Measurements from ENCODE around the gene NBAS.
"Not testable (repeated sequence)": the region's sequence is repeated elsewhere in the genome, so short reads cannot be mapped to it uniquely, and the experiment has no call there.

NBAS gene

GRCh38 chr2:15298770-15299169 is 262.4 kb downstream of the NBAS start:
- DNase-seq: no peak

GRCh38 chr2:15293262-15293937 is 267.7 kb downstream of the NBAS start:
- no peak for DNase-seq

GRCh38 chr2:15287447-15288184 is 273.5 kb downstream of the NBAS start:
- DNase-seq: no peak

GRCh38 chr2:15284614-15285013 is 276.5 kb downstream of the NBAS start:
- DNase-seq: no peak

DNA sequence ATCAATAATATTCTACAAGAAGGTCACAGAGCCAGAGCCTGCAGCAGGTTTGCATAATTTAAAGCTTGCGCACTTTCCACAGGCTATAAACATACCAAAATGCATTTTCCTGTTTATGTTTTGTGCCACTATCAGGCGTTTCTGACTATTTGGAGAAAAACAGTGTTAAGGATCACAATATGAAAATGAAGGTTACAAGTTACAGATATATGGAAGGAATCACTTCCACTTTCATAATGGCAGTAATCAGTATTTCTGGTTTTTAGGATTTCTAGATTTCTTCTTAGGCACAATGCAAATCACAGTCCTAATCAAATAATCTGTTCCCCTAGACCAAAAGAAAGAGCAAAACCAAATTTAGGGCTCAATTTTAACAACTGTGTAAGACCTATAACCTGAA is 279.5 kb downstream of the NBAS start:
- DNase-seq: no peak

DNA sequence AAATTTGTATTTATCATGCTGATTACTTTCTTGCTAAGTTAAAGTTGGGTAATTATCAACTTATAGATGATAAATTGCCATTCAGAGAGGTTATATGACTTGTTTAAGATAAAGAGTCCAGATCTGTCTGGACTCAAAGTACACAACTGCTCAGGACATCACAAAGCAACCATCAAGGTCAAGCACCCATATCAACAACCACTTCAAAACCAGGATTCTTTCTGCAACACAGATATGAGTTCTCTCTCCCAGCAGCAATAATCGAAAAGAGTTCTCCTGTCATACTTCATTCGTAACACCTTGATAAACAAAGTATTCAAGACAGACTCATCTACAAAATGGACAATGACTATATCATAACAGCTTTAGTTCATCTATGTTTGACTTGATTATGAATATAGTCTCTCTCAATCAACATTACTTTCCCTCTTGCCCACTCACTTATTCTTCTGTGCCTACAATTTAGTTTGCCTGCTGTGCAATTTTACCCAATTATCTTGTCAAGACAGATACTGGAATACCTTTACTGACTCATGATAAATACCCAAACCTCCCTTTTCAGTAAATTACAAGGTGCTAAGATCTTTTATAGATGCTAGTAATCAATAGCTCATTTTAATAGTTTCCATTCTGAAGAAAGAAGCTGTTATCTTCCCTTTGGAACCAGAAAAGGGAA is 281.8 kb downstream of the NBAS start:
- no peak for DNase-seq

DNA sequence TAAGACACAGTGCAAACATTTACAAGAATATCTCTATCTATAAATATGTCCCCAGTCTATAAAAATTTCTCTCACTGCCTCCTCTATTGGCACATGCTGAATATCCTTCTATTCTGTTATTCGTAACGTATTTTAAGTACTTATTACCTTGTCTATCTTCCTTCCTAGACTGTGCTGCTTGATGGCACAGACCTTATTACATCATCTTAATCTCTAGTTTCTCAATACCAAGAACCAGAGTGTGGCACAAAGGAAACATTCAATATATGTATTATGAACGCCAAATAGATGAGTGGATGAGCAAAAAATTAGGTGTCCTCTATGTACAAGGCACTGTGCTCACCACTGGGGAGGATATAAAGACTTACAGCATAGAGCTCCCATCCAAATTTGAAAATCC is 282.8 kb downstream of the NBAS start:
- DNase-seq: no peak

DNA sequence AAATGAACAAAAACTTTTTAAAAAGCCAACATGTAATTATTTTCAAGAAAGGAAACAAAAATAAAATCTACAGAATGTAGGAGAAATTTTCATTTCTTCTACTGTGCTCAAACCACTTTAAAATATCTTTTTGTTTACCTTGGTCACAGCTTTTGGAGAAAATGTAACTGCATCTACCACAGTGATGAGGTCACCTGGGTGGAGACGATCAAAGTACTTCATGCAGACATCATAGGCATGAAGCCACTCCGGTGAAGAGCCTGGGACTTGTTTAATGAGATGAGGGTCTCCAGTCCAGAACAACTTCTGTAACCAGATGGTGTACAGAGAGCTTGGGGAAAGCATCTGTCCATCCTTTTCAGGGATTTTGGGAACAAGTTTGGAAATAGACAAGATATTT is 285.8 kb downstream of the NBAS start:
- DNase-seq: no peak

DNA sequence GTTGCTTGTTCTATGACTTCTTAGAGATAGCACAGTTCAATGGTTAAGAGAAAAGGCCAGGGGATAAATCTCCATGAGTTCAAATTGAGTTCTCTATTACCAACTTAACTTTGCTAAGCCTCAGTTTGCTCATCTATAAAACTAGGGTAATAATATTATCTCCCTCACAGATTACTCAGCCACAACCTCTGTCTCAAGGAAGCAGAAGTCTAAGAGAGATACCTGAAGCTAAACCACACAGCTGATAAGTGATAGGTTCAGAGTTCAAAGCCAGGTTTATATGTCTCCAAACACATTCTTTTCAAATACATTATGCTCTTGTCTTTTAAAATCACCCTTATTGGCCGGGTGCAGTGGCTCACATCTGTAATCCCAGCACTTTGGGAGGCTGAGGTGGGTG is 287.7 kb downstream of the NBAS start:
- DNase-seq: no peak

- no peak for DNase-seq
Observed at GRCh38 chr2:15272942-15273341, 288.2 kb downstream of the NBAS start.

DNA sequence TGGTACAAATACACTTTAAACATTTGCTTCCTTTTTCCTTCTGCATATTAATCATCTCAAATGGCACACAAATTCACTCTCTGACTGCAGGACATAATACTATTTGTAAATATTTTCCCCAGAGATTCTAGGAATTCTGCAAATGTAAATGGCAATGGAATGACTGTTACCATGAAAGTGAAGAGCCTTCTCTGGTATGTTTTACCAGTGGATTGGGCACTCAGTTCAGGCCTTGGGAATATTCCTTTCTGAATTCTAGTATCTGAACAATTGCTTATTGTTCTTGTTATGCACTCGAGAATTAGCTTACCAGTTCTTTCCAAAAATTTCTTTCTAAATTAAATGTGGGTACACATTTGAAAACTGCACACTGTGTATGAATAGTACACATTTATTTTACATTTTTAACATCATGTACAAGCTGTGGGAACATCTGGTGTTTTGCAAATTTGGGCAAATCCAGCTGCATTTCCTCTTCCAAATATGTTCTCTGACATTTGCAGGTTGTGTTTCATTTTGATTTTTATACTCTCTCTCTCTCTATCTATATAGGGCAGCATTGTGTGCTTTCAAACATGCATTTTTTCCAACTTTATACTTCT is 289.1 kb downstream of the NBAS start:
- no peak for DNase-seq

DNA sequence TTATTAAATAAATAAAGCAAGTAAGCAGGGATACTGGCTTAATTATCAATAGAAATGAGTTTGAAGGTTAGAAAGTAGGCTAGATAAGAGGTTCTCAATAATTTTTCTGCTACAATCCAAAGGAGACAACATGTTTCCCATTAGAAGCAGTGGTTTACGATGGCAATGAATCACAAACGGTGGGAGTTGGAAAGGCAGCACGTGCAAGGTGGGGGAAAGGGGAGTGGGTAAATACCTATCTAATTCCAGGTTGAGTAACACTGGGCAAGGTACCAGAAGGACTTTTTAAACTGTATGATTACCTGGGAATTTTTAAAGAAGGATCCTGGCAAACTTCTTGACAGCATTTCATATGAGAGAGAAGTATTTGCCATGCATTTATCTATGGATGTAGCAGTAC is 289.9 kb downstream of the NBAS start:
- no peak for DNase-seq

DNA sequence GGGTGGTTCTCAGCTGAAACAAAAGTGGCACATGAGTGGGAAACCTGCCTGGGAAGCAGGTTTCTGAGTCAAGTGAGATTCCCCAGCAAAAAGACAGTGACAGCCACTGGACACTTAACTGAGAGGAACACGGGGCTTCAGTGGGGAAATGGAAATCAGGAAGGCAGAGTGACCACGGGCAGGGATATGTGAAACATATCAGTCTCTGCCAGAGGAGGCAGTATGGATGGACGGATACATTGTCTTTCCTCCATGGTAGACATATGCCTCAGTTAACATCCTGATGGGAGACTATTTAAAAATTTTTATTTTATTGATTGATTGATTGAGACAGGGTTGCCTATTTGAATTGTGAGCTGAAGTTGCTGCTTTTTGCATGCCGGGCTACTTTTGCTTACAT is 292.1 kb downstream of the NBAS start:
- no peak for DNase-seq

DNA sequence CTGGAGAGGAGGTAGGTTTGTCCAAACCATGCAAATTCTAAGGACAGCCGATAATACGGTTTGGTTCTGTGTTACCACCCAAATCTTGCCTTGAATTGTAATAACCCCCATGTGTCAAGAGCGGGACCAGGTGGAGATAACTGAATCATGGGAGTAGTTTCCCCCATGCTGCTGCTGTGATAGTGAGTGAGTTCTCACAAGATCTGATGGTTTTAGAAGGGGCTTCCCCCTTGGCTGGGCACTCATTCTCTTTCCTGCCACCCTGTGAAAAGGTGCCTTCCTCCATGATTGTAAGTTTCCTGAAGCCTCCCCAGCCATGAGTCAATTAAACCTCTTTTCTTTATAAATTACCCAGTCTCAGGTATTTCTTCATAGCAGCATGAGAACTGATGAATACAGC is 295.2 kb downstream of the NBAS start:
- DNase-seq: no peak

- no peak for DNase-seq
Observed at GRCh38 chr2:15263976-15264685, 297.0 kb downstream of the NBAS start.

- no peak for DNase-seq
Observed at GRCh38 chr2:15262792-15263191, 298.3 kb downstream of the NBAS start.

DNA sequence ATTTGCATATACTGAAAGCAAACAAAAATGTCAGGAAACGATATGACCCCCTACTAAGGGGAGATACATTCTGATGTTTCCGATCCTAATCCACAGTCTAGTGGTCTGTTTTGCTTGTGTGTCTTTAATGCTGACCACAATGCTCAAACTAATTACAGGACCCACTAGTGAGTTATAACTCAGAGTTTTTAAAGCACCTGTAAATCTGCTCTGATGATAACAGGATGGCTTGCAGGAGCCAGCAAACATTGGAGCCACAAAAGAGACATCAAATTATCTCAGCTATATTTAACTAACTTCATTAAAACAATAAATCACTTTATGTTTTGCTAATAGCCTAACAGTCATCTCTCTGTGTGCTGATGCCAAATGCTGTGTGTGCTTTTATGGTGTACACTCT is 300.3 kb downstream of the NBAS start:
- no peak for DNase-seq

- DNase-seq: no peak
Observed at GRCh38 chr2:15260196-15260595, 300.9 kb downstream of the NBAS start.

DNA sequence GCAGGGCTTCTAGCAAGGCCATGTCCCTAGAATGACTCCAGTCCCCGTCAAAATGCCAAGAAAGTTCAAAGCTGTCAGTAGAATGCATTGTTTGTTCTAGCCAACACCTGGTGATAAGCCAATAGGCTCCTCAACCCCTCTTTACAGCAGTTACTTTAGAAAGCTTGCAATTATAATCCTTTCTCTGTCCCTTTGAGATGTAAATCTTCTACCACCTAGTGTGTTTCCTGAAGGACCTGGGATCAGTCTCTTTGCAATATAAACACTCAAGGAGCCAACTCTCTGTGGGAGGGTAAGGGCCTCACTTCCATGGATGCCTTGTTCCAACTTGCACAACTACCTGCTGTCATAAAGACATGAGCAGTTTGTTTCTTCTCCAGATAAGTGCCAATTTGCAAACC is 301.8 kb downstream of the NBAS start:
- no peak for DNase-seq

GRCh38 chr2:15258385-15258784 is 302.7 kb downstream of the NBAS start:
- DNase-seq: not testable (repeated sequence)

DNA sequence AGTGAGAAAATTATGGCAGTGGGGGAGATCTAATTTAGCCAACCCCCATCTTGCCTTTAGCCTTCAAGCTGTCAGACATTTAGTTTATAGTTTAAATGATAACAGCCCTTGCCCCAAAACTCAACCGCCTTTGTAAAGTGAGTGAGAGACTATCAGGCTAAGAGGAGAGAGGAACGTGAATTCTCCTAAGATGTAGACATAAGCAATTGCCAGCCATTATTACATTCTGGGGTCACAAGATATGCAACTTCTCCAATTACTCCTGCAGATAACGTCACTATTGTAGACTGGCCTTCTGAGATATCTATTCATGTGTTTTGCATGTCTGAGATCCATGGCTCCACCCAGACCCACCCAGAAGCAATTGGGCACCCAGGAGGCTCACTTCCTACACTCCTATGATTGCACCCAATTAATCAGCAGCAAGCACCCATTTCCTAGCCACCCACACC is 307.3 kb downstream of the NBAS start:
- no peak for DNase-seq

DNA sequence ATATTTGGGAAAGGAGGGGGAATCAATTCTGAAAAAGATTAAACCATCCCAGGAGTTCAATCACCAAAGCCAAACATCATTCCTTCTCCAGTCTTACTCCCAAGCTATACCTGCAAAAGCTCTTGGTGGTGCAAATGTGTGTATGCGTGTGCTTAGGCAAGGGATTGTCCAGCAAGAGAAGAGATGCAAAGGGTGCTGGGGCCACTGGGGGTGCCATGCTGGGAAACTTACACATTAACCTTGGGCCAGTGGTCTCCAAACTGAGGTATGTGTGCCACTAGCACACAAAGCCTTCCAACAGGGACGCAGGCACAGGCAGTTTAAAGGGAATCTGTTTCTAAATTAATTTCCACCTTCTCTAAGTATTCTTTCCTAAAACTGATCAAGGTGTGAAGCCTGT is 307.9 kb downstream of the NBAS start:
- no peak for DNase-seq

- no peak for DNase-seq
Observed at GRCh38 chr2:15251753-15252152, 309.4 kb downstream of the NBAS start.
